ENCODE data around the gene CLDN22.

- TF ChIP-seq BACH1 (IDR thresholded peaks at IDR 0.05; ENCODE audit: low read length) (no peak), KDM1A (IDR thresholded peaks at IDR 0.05; ENCODE audit: borderline replicate concordance, low read length) (no peak), POLR2A (IDR thresholded peaks at IDR 0.05; ENCODE audit: control extremely low read depth in 1 of 2, low read depth in 2 of 2, low read length in 2 of 2) (no peak), GABPA (IDR thresholded peaks at IDR 0.05; ENCODE audit: borderline replicate concordance, insufficient read depth, low read length) (no peak), SIN3A (conservative IDR thresholded peaks at IDR 0.05 in 1 of 2, IDR thresholded peaks at IDR 0.05 in 1 of 2; ENCODE audit: low read depth in 1 of 2, low read length in 2 of 2) (no peak)
Measured at GRCh38 chr4:183353557-183353956, 33.5 kb upstream of the CLDN22 start.

Data from H1 (cell line).